Caco-2 (cell line): ENCODE data around the gene SPATS1. TPM values are rescaled to one million over a fixed set of nuclear protein-coding genes. Genes with fewer than 3 reads are reported as not detected.

ENCODE experiments used
- BruUV-seq: library from RNA; stranded (reverse); fragments of 400-500 nt; replicated peaks from 2 replicates; lab custom pipeline; 2021; lab: Mats Ljungman, UMichigan
- CTCF ChIA-PET: fragments of 300-600 bp; sonication (Branson Sonifier 250); formaldehyde crosslinking; loops from one replicate; lab custom pipeline; 2022; ENCODE audit warnings: antibody characterized with exemption; lab: Charles Lee
- POLR2A ChIA-PET: fragments of 300-600 bp; sonication (Branson Sonifier 250); formaldehyde crosslinking; loops from one replicate; lab custom pipeline; 2022; ENCODE audit warnings: antibody characterized with exemption; lab: Charles Lee
- DNase-seq, 2 experiments: peaks; one replicate each; pipeline versions ENCODE4 v3.0.0 to v3.0.0-alpha.2; 2020 to 2022
- H3K27me3 ChIP-seq: replicated peaks from 2 replicates; pipeline ENCODE4 v1.6.0; 2011; ENCODE audit warnings: low read length; ENCODE audit not compliant: control insufficient read depth, insufficient read depth
- H3K36me3 ChIP-seq: 2 replicates; pipeline ENCODE4 v1.5.1; 2011; ENCODE audit warnings: low read length; ENCODE audit not compliant: control insufficient read depth, insufficient read depth
- H3K4me1 ChIP-seq: fragments of 250-450 bp; sonication (Bioruptor Pico); 2 replicates; pipeline ENCODE4 v1.5.1; 2020; ENCODE audit warnings: mild to moderate bottlenecking
- H3K4me3 ChIP-seq: 2 replicates; pipeline ENCODE4 v1.5.1; 2011; ENCODE audit warnings: low read depth, mild to moderate bottlenecking, control low read depth, low read length
- H3K9me3 ChIP-seq: fragments of 250-450 bp; sonication (Bioruptor Pico); 2 replicates; pipeline ENCODE4 v1.5.1; 2020; ENCODE audit warnings: mild to moderate bottlenecking, moderate library complexity
- H3K27ac Mint-ChIP-seq: one replicate; pipeline ENCODE4 v1.8.0; 2022; ENCODE audit warnings: mixed read lengths; ENCODE audit not compliant: unreplicated experiment
- H3K27me3 Mint-ChIP-seq: one replicate; pipeline ENCODE4 v1.8.0; 2022; ENCODE audit warnings: mixed read lengths; ENCODE audit not compliant: insufficient read depth, unreplicated experiment
- H3K36me3 Mint-ChIP-seq: one replicate; pipeline ENCODE4 v1.8.0; 2022; ENCODE audit warnings: mild to moderate bottlenecking, mixed read lengths; ENCODE audit not compliant: insufficient read depth, unreplicated experiment
- H3K4me1 Mint-ChIP-seq: one replicate; pipeline ENCODE4 v1.8.0; 2022; ENCODE audit warnings: low read depth, mixed read lengths; ENCODE audit not compliant: unreplicated experiment
- H3K4me3 Mint-ChIP-seq: one replicate; pipeline ENCODE4 v1.8.0; 2022; ENCODE audit warnings: mild to moderate bottlenecking, moderate library complexity, mixed read lengths; ENCODE audit not compliant: unreplicated experiment
- H3K9me3 Mint-ChIP-seq: one replicate; pipeline ENCODE4 v1.8.0; 2022; ENCODE audit warnings: mixed read lengths; ENCODE audit not compliant: unreplicated experiment
- CTCF ChIP-seq, 2 experiments: fragments of 200-600 bp in 1 of 2; IDR thresholded peaks; 1 replicate in 1 of 2; 2 replicates in 1 of 2; pipeline versions ENCODE4 v1.5.1 to v1.8.0; 2011 to 2022; ENCODE audit warnings: antibody characterized with exemption in 1 of 2, control low read depth in 1 of 2, inconsistent platforms in 1 of 2, low read depth in 1 of 2, low read length in 1 of 2, mild to moderate bottlenecking in 1 of 2, moderate library complexity in 1 of 2; ENCODE audit not compliant: insufficient read depth in 1 of 2, severe bottlenecking in 1 of 2, unreplicated experiment in 1 of 2
- intact Hi-C: fragments of 100-400 bp; cut with micrococcal nuclease; formaldehyde crosslinking; loops from one replicate; pipeline ENCODE4 v1.10.0; 2022; ENCODE audit not compliant: unreplicated experiment
- total RNA-seq: library from RNA; stranded (reverse); gene quantifications from 2 replicates; pipeline ENCODE4 v1.2.3, GENCODE V29; 2022

The SPATS1 gene
- total RNA-seq, 1 experiment from 2014 or later, result not detected

GRCh38 chr6:44363377-44363926 is 21.0 kb downstream of the SPATS1 start:
- H3K27me3 ChIP-seq, result no peaks in the 10 kb centered on the region
- Mint-ChIP-seq H3K4me1 (no peaks in the 10 kb centered on the region), H3K36me3 (no peaks in the 10 kb centered on the region), H3K27me3 (peaks cover 15% of the 10 kb centered on the region), H3K4me3 (no peak overlapping the region), H3K27ac (no peak overlapping the region), H3K9me3 (no peaks in the 10 kb centered on the region)
- H3K4me3 ChIP-seq, result no peak overlapping the region
- POLR2A ChIA-PET, result no interaction called here
- no TSS peak for BruUV-seq
- no peaks in the 10 kb centered on the region for H3K9me3 ChIP-seq
- H3K4me1 ChIP-seq, result no peaks in the 10 kb centered on the region
- DNase-seq, result no peak
- no peaks in the 10 kb centered on the region for H3K36me3 ChIP-seq
- CTCF ChIA-PET, result no interaction called here
- intact Hi-C loops, result no loop called here
- TF ChIP-seq CTCF (IDR thresholded peaks at IDR 0.05; ENCODE audit: insufficient read depth in 1 of 2, low read depth in 1 of 2, low read length in 1 of 2, severe bottlenecking in 1 of 2, unreplicated experiment in 1 of 2), result no peak

GRCh38 chr6:44366781-44367180 is 24.3 kb downstream of the SPATS1 start:
- CTCF ChIA-PET, result interaction anchor here (0.9 kb wide), 1 partner anchor 54 kb away, joined by 3 read pairs; the partner anchor contains the start of gene AARS2
- BruUV-seq, result no TSS peak
- Mint-ChIP-seq H3K4me1 (no peaks in the 10 kb centered on the region), H3K36me3 (no peaks in the 10 kb centered on the region), H3K4me3 (no peak overlapping the region), H3K27me3 (peaks cover 13% of the 10 kb centered on the region), H3K27ac (no peak overlapping the region), H3K9me3 (no peaks in the 10 kb centered on the region)
- POLR2A ChIA-PET, result no interaction called here
- intact Hi-C loops, result no loop called here
- Histone ChIP-seq H3K4me1 (no peaks in the 10 kb centered on the region), H3K4me3 (no peak overlapping the region), H3K36me3 (no peaks in the 10 kb centered on the region), H3K9me3 (no peaks in the 10 kb centered on the region), H3K27me3 (no peaks in the 10 kb centered on the region)
- DNase-seq, result no peak
- TF ChIP-seq CTCF (IDR thresholded peaks at IDR 0.05; ENCODE audit: insufficient read depth in 1 of 2, low read depth in 1 of 2, low read length in 1 of 2, severe bottlenecking in 1 of 2, unreplicated experiment in 1 of 2), result no peak

- H3K4me1 Mint-ChIP-seq, result no peaks in the 10 kb centered on the region
- H3K36me3 Mint-ChIP-seq, result no peaks in the 10 kb centered on the region
- DNase-seq, result no peak
- TF ChIP-seq CTCF (IDR thresholded peaks at IDR 0.05; ENCODE audit: insufficient read depth in 1 of 2, low read depth in 1 of 2, low read length in 1 of 2, severe bottlenecking in 1 of 2, unreplicated experiment in 1 of 2), result no peak
- peaks cover 14% of the 10 kb centered on the region for H3K27me3 Mint-ChIP-seq
- H3K9me3 Mint-ChIP-seq, result no peaks in the 10 kb centered on the region
- Histone ChIP-seq H3K36me3 (no peaks in the 10 kb centered on the region), H3K27me3 (no peaks in the 10 kb centered on the region), H3K4me3 (no peak overlapping the region), H3K9me3 (no peaks in the 10 kb centered on the region), H3K4me1 (no peaks in the 10 kb centered on the region)
- POLR2A ChIA-PET, result no interaction called here
- no TSS peak for BruUV-seq
- CTCF ChIA-PET, result no interaction called here
- intact Hi-C loops, result no loop called here
- no peak overlapping the region for H3K4me3 Mint-ChIP-seq
- no peak overlapping the region for H3K27ac Mint-ChIP-seq
These were observed 25.2 kb downstream of the SPATS1 start for GRCh38 chr6:44367681-44368080.
